UCSD-AML1 (cell line): ENCODE data around the gene OR52E2.

Source experiments
- DNase-seq: peaks from one replicate; lab custom pipeline; 2025; ENCODE audit not compliant: unreplicated experiment; lab: John Stamatoyannopoulos, UW

OR52E2 gene

DNA sequence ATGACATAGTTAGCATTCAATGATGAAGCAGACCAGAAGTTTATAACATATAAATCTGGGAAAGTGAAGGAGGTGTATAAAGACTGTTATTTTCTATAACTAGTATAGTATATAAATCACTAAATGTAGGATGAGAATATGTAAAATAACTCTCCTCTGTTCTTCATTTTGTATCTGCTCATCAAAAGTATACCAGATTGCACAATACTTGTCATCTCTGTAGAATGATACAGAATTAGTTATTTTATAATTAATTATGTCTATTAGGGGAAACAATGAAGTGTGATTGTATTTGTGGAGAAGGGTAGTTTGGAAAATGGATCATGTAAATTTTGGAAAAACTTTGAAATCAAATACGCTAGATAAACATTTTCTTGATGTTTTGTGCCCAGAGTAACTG, 46.4 kb downstream of the OR52E2 start:
- DNase-seq = no peak

DNA sequence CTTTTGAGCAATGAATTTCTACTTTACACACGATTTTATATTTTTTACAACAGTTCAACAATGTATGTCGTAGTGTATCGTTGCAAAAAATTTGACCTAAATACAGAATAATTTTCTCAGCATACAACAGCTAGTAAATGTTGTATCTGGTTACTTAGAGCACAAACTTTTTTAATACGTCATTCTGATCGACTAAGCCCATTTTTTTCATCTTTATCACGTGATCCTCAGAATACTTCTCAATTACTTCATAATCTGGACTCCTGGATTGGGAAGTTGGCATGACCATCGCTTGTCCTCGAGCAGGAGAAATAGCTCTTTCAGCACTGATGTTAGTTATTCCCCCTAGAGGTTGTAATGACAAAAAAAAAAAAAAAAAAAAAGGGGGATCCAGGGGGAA, 48.2 kb downstream of the OR52E2 start:
- no peak for DNase-seq
